ENCODE results near the gene GABRG3. TPM values are rescaled to one million over a fixed set of nuclear protein-coding genes. Genes with fewer than 3 reads are reported as not detected.

Gene GABRG3
- total and polyA plus RNA-seq, 7 donors = not detected

DNA sequence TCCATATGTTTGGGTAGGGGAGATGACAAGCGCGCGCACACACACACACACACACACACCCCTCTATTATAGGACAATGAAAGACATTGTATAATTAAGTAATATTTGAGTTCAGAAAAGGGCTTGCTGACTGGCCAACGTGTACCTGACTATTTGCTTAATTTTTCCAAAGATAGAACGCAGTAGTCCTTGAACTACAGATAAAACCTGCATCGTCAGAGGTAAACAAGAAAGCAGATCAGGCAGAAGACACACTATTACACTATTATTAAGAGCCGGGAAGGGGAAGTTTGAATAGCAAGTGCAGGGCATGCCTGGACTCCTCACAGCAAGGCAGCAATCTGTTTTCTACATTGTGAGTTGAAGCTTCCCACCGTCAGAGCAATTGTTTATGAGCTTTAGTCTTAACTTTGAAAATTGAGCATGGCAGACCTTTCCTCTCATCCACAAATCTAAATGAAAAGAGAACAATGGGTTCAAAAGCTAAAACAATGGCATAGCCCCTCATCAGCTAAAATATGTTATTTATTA is 427.7 kb downstream of the GABRG3 start:
- no peak for ATAC-seq

GRCh38 chr15:27399241-27399640 is 428.3 kb downstream of the GABRG3 start:
- Histone ChIP-seq H3K27me3 (ENCODE audit: insufficient read depth in 3 of 3, low read length in 2 of 3) (no peaks in the 10 kb centered on the region), H3K36me3 (ENCODE audit: insufficient read depth in 1 of 2, low read depth in 1 of 2) (no peaks in the 10 kb centered on the region), H3K9me3 (no peaks in the 10 kb centered on the region), H3K4me3 (no peak overlapping the region), H3K4me1 (no peaks in the 10 kb centered on the region), H3K27ac (no peak overlapping the region)
- TF ChIP-seq, protein P1, sequence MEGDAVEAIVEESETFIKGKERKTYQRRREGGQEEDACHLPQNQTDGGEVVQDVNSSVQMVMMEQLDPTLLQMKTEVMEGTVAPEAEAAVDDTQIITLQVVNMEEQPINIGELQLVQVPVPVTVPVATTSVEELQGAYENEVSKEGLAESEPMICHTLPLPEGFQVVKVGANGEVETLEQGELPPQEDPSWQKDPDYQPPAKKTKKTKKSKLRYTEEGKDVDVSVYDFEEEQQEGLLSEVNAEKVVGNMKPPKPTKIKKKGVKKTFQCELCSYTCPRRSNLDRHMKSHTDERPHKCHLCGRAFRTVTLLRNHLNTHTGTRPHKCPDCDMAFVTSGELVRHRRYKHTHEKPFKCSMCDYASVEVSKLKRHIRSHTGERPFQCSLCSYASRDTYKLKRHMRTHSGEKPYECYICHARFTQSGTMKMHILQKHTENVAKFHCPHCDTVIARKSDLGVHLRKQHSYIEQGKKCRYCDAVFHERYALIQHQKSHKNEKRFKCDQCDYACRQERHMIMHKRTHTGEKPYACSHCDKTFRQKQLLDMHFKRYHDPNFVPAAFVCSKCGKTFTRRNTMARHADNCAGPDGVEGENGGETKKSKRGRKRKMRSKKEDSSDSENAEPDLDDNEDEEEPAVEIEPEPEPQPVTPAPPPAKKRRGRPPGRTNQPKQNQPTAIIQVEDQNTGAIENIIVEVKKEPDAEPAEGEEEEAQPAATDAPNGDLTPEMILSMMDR (IDR thresholded peaks at IDR 0.05) = no peak
- intact Hi-C loops (cut with DNase I) = no loop called here
- no peak for ATAC-seq
- DNase-seq = no peak
- 63 to 74% (median 65%) methylated on average over 6 of the region's 6 CpGs for WGBS, 3 donors

More for the DNA sequence above, 427.7 kb downstream of the GABRG3 start:
- no peak overlapping the region for H3K27ac ChIP-seq
- intact Hi-C loops (cut with DNase I) = no loop called here
- WGBS, 3 donors = 81 to 83% (median 83%) methylated on average over 8 of the region's 8 CpGs
- H3K36me3 ChIP-seq (ENCODE audit: insufficient read depth in 1 of 2, low read depth in 1 of 2) = no peaks in the 10 kb centered on the region
- TF ChIP-seq, protein P1 (IDR thresholded peaks at IDR 0.05) = no peak
- no peaks in the 10 kb centered on the region for H3K9me3 ChIP-seq
- no peaks in the 10 kb centered on the region for H3K4me1 ChIP-seq
- no peaks in the 10 kb centered on the region for H3K27me3 ChIP-seq (ENCODE audit: insufficient read depth in 3 of 3, low read length in 2 of 3)
- DNase-seq = no peak
- no peak overlapping the region for H3K4me3 ChIP-seq

DNA sequence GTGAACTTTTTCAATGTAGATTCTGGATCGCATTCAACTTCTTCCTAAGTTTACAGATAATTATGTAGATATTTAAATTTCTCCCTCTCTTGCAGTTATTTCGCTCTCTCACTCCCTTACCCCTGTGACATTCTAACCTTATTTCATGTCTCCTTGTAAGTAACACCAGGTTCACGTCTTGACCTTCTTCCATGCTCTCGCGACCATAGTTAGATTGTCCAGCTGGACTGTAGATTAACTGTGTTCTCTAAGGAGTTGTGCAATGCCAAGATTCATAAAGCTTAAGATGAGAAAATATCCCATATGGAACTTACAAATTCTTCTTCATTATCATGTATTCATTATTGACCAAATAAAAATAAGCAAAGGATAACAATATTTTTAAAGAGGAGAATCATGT is 430.5 kb downstream of the GABRG3 start:
- ATAC-seq = no peak
- Histone ChIP-seq H3K27ac (no peak overlapping the region), H3K9me3 (no peaks in the 10 kb centered on the region), H3K4me3 (no peak overlapping the region), H3K36me3 (ENCODE audit: insufficient read depth in 1 of 2, low read depth in 1 of 2) (no peaks in the 10 kb centered on the region), H3K27me3 (ENCODE audit: insufficient read depth in 3 of 3, low read length in 2 of 3) (no peaks in the 10 kb centered on the region), H3K4me1 (no peaks in the 10 kb centered on the region)
- TF ChIP-seq, protein P1 (IDR thresholded peaks at IDR 0.05) = no peak
- intact Hi-C loops (cut with DNase I) = no loop called here
- no peak for DNase-seq
- 46 to 48% (median 47%) methylated on average over 5 of the region's 5 CpGs for WGBS, 3 donors

DNA sequence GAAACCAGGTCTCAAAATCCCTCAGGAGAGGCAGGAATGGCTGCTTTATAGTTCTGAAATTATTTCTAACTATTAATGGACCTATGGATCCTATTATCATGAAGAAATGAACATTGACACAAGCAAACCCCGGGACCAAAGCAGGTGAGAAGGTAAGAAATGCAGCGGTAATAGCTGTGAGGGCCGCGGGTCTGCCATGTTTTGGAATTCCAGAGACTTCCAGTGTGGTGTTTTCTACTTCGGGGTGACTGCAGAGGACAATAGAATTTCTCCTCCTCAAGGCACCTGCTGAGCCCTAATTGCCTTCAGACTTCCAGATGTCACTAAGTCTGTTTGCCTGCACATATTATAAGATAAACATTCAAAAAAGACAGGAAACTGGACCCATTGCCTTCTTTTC is 437.4 kb downstream of the GABRG3 start:
- Histone ChIP-seq H3K4me3 (no peak overlapping the region), H3K36me3 (ENCODE audit: insufficient read depth in 1 of 2, low read depth in 1 of 2) (no peaks in the 10 kb centered on the region), H3K9me3 (no peaks in the 10 kb centered on the region), H3K27me3 (ENCODE audit: insufficient read depth in 3 of 3, low read length in 2 of 3) (no peaks in the 10 kb centered on the region), H3K27ac (no peak overlapping the region), H3K4me1 (no peaks in the 10 kb centered on the region)
- WGBS, 3 donors = 85 to 87% (median 85%) methylated on average over 5 of the region's 5 CpGs
- DNase-seq (no peak), ATAC-seq (no peak)
- TF ChIP-seq, protein P1 (IDR thresholded peaks at IDR 0.05) = no peak
- intact Hi-C loops (cut with DNase I) = no loop called here

DNA sequence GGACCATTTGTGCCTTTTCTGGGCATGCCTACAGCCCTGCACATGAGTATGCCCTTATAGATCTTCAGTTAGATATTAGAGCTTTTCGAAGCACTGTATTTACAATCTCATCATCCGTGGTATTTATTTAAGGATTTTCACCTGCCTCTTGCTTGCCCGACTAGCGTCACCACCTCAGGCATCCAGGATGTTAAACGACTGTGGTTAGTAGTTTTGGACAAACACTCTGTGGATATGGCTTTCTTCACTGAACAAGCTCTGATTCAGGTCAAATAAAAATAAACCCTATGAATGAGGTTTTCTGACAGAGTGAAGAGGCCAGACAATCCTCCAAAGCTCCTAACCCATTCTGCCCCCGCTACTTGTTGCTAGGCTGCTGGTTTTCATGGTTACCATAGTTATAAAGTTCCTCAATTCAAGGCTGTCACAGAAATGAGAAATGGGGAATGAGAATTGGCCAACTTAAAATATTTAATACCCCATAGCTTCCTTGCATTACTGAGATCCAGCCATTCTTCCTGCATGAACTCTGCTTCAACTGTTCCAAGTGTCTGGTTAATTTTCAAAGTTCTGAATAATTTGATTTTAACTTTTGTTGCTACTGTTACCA is 440.1 kb downstream of the GABRG3 start:
- intact Hi-C loops (cut with DNase I) = no loop called here
- no peak for DNase-seq
- H3K27me3 ChIP-seq (ENCODE audit: insufficient read depth in 3 of 3, low read length in 2 of 3) = no peaks in the 10 kb centered on the region
- H3K9me3 ChIP-seq = no peaks in the 10 kb centered on the region
- TF ChIP-seq, protein P1 (IDR thresholded peaks at IDR 0.05) = no peak
- H3K4me3 ChIP-seq = no peak overlapping the region
- 83 to 88% (median 87%) methylated on average over 6 of the region's 6 CpGs for WGBS, 3 donors
- no peaks in the 10 kb centered on the region for H3K4me1 ChIP-seq
- no peak overlapping the region for H3K27ac ChIP-seq
- H3K36me3 ChIP-seq (ENCODE audit: insufficient read depth in 1 of 2, low read depth in 1 of 2) = no peaks in the 10 kb centered on the region
- ATAC-seq = no peak

Measured in psoas muscle (tissue), 8 donors.